A673 (cell line): Measurements from ENCODE around the gene TRAF7. TPM values are rescaled to one million over a fixed set of nuclear protein-coding genes. Genes with fewer than 3 reads are reported as not detected.
A peak's percentile ranks its signal among the peaks of the same experiment; 100 is the strongest.

ENCODE experiments used
- BruUV-seq: library from RNA; stranded (reverse); fragments of 400-500 nt; replicated peaks from 2 replicates; lab custom pipeline; 2021; lab: Mats Ljungman, UMichigan
- CTCF ChIA-PET: fragments of 300-600 bp; sonication (Branson Sonifier 250); formaldehyde crosslinking; loops from one replicate; lab custom pipeline; 2022; ENCODE audit warnings: antibody characterized with exemption; lab: Charles Lee
- POLR2A ChIA-PET: fragments of 300-600 bp; sonication (Branson Sonifier 250); formaldehyde crosslinking; loops from one replicate; lab custom pipeline; 2022; ENCODE audit warnings: antibody characterized with exemption; ENCODE audit not compliant: low non-redundant PET; lab: Charles Lee
- DNase-seq: peaks from one replicate; pipeline ENCODE4 v3.0.0-alpha.2; 2015; ENCODE audit warnings: low spot score
- H3K27ac ChIP-seq: fragments of 200-600 bp; sonication (generic); 2 replicates; pipeline ENCODE4 v1.5.1; 2016; ENCODE audit warnings: mixed run types, low read depth, mild to moderate bottlenecking, mixed read lengths, antibody characterized with exemption, low read length; ENCODE audit not compliant: poor library complexity, severe bottlenecking
- H3K27me3 ChIP-seq: fragments of 200-600 bp; sonication (generic); replicated peaks from 2 replicates; pipeline ENCODE4 v1.6.1; 2017; ENCODE audit warnings: mixed run types, low read depth, mild to moderate bottlenecking, mixed read lengths, antibody characterized with exemption, low read length; ENCODE audit not compliant: insufficient read depth, poor library complexity
- H3K36me3 ChIP-seq: fragments of 200-600 bp; sonication (generic); 2 replicates; pipeline ENCODE4 v1.6.1; 2016; ENCODE audit warnings: mixed run types, mild to moderate bottlenecking, mixed read lengths, antibody characterized with exemption, low read length; ENCODE audit not compliant: insufficient read depth, poor library complexity, severe bottlenecking
- H3K4me1 ChIP-seq: fragments of 200-600 bp; sonication (generic); 2 replicates; pipeline ENCODE4 v1.6.1; 2017; ENCODE audit warnings: mixed run types, mild to moderate bottlenecking, mixed read lengths, antibody characterized with exemption, low read length; ENCODE audit not compliant: insufficient read depth, poor library complexity, severe bottlenecking
- H3K4me3 ChIP-seq: fragments of 200-600 bp; sonication (generic); 2 replicates; pipeline ENCODE4 v1.5.1; 2016; ENCODE audit warnings: low read depth, mixed run types, mild to moderate bottlenecking, mixed read lengths, low read length; ENCODE audit not compliant: poor library complexity, severe bottlenecking
- H3K9me3 ChIP-seq: fragments of 200-600 bp; sonication (generic); 2 replicates; pipeline ENCODE4 v1.6.1; 2016; ENCODE audit warnings: mixed run types, low read depth, mild to moderate bottlenecking, mixed read lengths, antibody characterized with exemption, low read length; ENCODE audit not compliant: poor library complexity, severe bottlenecking
- CTCF ChIP-seq: fragments of 300-800, 200-600 bp; sonication (generic); conservative IDR thresholded peaks from 2 replicates; pipeline ENCODE4 v1.5.1; 2017; ENCODE audit warnings: low read depth, mild to moderate bottlenecking, antibody characterized with exemption, low read length, moderate library complexity, mixed read lengths
- EZH2 ChIP-seq: fragments of 200-600 bp; sonication (generic); IDR thresholded peaks from 2 replicates; pipeline ENCODE4 v1.6.1; 2017; ENCODE audit warnings: borderline replicate concordance, low read depth, mild to moderate bottlenecking, mixed read lengths, antibody characterized with exemption, low read length; ENCODE audit not compliant: poor library complexity, severe bottlenecking
- intact Hi-C: fragments of 100-400 bp; cut with micrococcal nuclease; formaldehyde crosslinking; loops from one replicate; pipeline ENCODE4 v1.10.0; 2022; ENCODE audit not compliant: unreplicated experiment
- total RNA-seq: library from RNA; stranded (reverse); gene quantifications from 2 replicates; pipeline ENCODE4 v1.2.3, GENCODE V29; 2021

Gene TRAF7
- total RNA-seq, 1 experiment from 2014 or later = 96.7 TPM

GRCh38 chr16:2156849-2157224 lies 1.3 kb downstream of the TRAF7 start:
- peaks cover 31% of the 10 kb centered on the region for H3K36me3 ChIP-seq
- H3K9me3 ChIP-seq = no peaks in the 10 kb centered on the region
- peak overlapping the region; percentile 91 for H3K4me3 ChIP-seq
- POLR2A ChIA-PET = no interaction called here
- TF ChIP-seq CTCF = no peak
- CTCF ChIA-PET = no interaction called here
- H3K4me1 ChIP-seq = peaks cover 42% of the 10 kb centered on the region
- peak overlapping the region; percentile 64 for H3K27ac ChIP-seq
- DNase-seq = no peak
- no peaks in the 10 kb centered on the region for H3K27me3 ChIP-seq
- BruUV-seq = no TSS peak
- intact Hi-C loops = loop anchor here (5.0 kb wide), 1 partner anchor 65 kb away; the partner anchor contains the start of gene E4F1

GRCh38 chr16:2157480-2158261 lies 2.1 kb downstream of the TRAF7 start:
- TF ChIP-seq EZH2 (no peak), CTCF (no peak)
- BruUV-seq = no TSS peak
- intact Hi-C loops = loop anchor here (5.0 kb wide), 1 partner anchor 65 kb away; the partner anchor contains the start of gene E4F1
- H3K4me3 ChIP-seq = peak overlapping the region; percentile 91
- H3K27me3 ChIP-seq = no peaks in the 10 kb centered on the region
- peaks cover 23% of the 10 kb centered on the region for H3K36me3 ChIP-seq
- no peak for DNase-seq
- peak overlapping the region; percentile 64 for H3K27ac ChIP-seq
- CTCF ChIA-PET = interaction anchor here (0.6 kb wide), 1 partner anchor 17 kb away, joined by 3 read pairs; no protein-coding TSS in a partner anchor
- no peaks in the 10 kb centered on the region for H3K9me3 ChIP-seq
- H3K4me1 ChIP-seq = peaks cover 34% of the 10 kb centered on the region
- POLR2A ChIA-PET = no interaction called here

- H3K27ac ChIP-seq = peak overlapping the region; percentile 62
These were observed 2.7 kb downstream of the TRAF7 start for GRCh38 chr16:2158262-2158638.

More at GRCh38 chr16:2158262-2158638, 2.7 kb downstream of the TRAF7 start:
- ChIA-PET CTCF (interaction anchor here (0.6 kb wide), 1 partner anchor 18 kb away, joined by 3 read pairs; no protein-coding TSS in a partner anchor), POLR2A (no interaction called here)
- Histone ChIP-seq H3K36me3 (peaks cover 17% of the 10 kb centered on the region), H3K9me3 (no peaks in the 10 kb centered on the region), H3K27me3 (no peaks in the 10 kb centered on the region), H3K4me3 (no peak overlapping the region), H3K4me1 (peaks cover 29% of the 10 kb centered on the region)
- TF ChIP-seq EZH2 (no peak), CTCF (no peak)
- BruUV-seq = no TSS peak
- DNase-seq = no peak
- intact Hi-C loops = loop anchor here (5.0 kb wide), 1 partner anchor 64 kb away; the partner anchor contains the start of gene E4F1
